ENCODE measurements around the gene PTP4A2. TPM values are rescaled to one million over a fixed set of nuclear protein-coding genes. Genes with fewer than 3 reads are reported as not detected.
A peak's percentile ranks its signal among the peaks of the same experiment; 100 is the strongest.

PTP4A2 gene
- total and polyA plus RNA-seq, 2 of the 13 experiments (the other 11 are each of a cell fraction or from before 2014, with no cell fraction given), result 173 to 225 TPM

GRCh38 chr1:31939484-31940329 is 1.5 kb upstream of the PTP4A2 start (continued):
- TF ChIP-seq RERE (CRISPR knock-in tag; IDR thresholded peaks at IDR 0.05; ENCODE audit: low read depth) (no peak), IRF1 (CRISPR knock-in tag; IDR thresholded peaks at IDR 0.05; ENCODE audit: low read depth) (no peak), ZNF619 (CRISPR knock-in tag; IDR thresholded peaks at IDR 0.05) (no peak), ZMYM3 (CRISPR knock-in tag; IDR thresholded peaks at IDR 0.05) (peak; percentile 52; the same call in 1 of the 2 replicates), ZEB1 (IDR thresholded peaks at IDR 0.05; ENCODE audit: insufficient replicate concordance, low read depth) (no peak), ZNF788 (CRISPR knock-in tag; IDR thresholded peaks at IDR 0.05; ENCODE audit: borderline replicate concordance) (no peak), RAD21 (CRISPR knock-in tag; IDR thresholded peaks at IDR 0.05) (peak; percentile 58; the same call in 1 of the 2 replicates), ZNF607 (CRISPR knock-in tag; IDR thresholded peaks at IDR 0.05; ENCODE audit: borderline replicate concordance) (0 out of 2 replicates have a peak, but pooled peaks have one; percentile 40), CREB3 (CRISPR knock-in tag; IDR thresholded peaks at IDR 0.05) (no peak), PLRG1 (conservative IDR thresholded peaks at IDR 0.05) (no peak), SRSF9 (IDR thresholded peaks at IDR 0.05; ENCODE audit: borderline replicate concordance, insufficient read depth, low read depth, low read length, poor library complexity, severe bottlenecking) (no peak), ZNF644 (CRISPR knock-in tag; IDR thresholded peaks at IDR 0.05; ENCODE audit: low read depth) (peak; percentile 27), BCL6 (CRISPR knock-in tag; IDR thresholded peaks at IDR 0.05) (peak; percentile 39; the same call in 1 of the 2 replicates), NFAT5 (CRISPR knock-in tag; IDR thresholded peaks at IDR 0.05) (no peak), ZFX (CRISPR knock-in tag; IDR thresholded peaks at IDR 0.05; ENCODE audit: low read depth) (peak; percentile 86), ZNF780A (CRISPR knock-in tag; IDR thresholded peaks at IDR 0.05) (no peak)

Data from HepG2 (cell line).